GM18517 (cell line): Measurements from ENCODE around the gene TUSC2.

Experiments used
- ATAC-seq: cut with Tn5 transposase; IDR thresholded peaks from one replicate; pipeline ENCODE4 v1.9.1; 2021; ENCODE audit warnings: mild to moderate bottlenecking, moderate library complexity; ENCODE audit not compliant: unreplicated experiment

TUSC2 gene

DNA sequence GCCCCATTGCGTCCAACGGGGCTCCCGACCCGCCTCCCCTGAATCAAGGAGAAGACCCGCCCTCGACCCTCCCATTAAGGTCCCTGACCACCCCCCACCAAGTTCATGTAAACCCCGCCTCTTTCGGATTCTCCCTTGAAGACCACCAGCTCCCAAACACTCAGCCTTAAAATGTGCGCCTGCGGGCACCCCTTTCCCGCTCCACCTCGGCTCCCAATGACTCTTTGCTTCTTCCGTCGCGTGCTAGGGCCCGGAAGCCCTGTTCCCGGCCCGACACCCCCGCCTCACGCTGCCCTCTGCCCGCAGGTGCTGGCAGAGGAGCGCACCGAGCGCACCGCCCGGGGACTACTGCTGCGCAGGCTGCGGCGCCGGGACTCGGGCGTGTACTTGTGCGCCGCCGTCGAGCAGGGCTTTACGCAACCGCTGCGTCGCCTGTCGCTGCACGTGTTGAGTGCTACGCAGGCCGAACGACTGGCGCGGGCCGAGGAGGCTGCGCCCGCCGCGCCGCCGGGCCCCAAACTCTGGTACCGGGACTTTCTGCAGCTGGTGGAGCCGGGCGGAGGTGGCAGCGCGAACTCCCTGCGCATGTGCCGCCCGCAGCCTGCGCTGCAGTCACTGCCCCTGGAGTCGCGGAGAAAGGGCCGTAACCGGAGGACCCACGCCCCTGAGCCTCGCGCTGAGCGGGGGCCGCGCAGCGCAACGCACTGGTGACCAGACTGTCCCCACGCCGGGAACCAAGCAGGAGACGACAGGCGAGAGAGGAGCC, 51.8 kb downstream of the TUSC2 start:
- ATAC-seq = no peak

DNA sequence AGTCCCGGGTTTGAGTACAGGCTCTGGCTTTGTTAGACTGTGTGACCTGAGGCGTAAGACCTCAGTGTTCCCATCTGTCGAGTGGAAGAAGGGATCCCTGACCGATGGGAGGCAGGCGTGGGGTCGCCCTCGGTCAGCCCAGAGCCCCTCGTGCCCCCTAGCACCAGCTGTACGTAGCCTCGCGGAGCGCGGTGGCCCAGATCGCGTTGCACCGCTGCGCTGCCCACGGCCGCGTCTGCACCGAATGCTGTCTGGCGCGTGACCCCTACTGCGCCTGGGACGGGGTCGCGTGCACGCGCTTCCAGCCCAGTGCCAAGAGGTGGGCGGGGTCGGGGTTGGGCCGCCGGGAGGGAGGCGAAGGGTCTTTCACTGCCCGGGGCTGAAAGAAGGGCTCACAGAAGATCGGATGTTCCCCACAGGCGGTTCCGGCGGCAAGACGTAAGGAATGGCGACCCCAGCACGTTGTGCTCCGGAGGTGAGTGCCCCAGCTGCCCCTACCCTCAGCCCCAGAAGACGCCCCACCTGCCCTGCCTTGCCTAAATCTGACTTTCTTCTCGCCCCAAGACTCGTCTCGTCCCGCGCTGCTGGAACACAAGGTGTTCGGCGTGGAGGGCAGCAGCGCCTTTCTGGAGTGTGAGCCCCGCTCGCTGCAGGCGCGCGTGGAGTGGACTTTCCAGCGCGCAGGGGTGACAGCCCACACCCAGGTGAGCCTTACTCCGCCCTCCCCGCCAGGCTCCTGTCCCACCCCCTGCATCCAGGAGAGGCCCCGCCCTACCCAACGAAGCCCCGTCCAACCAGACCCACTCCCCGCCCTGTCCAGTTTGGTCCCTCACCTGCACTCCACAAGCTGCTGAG, 52.7 kb downstream of the TUSC2 start:
- no peak for ATAC-seq
